T47D (cell line): ENCODE measurements around the gene FAM20C.

Source experiments
- DNase-seq, 2 experiments: peaks; one replicate each; pipeline versions ENCODE4 v3.0.0 to v3.0.0-alpha.2; 2011 to 2012; ENCODE audit warnings: low read depth in 1 of 2, low spot score in 1 of 2
- JUND ChIP-seq: IDR thresholded peaks from 2 replicates; pipeline ENCODE4 v1.6.1; 2012; ENCODE audit warnings: low read depth
- in situ Hi-C: cut with HindIII; loops from 2 replicates; pipeline ENCODE4 v1.10.0; 2016; ENCODE audit warnings: low sequenced_read_pairs, low pct_unique_long_range_greater_than_20kb

Gene FAM20C

DNA sequence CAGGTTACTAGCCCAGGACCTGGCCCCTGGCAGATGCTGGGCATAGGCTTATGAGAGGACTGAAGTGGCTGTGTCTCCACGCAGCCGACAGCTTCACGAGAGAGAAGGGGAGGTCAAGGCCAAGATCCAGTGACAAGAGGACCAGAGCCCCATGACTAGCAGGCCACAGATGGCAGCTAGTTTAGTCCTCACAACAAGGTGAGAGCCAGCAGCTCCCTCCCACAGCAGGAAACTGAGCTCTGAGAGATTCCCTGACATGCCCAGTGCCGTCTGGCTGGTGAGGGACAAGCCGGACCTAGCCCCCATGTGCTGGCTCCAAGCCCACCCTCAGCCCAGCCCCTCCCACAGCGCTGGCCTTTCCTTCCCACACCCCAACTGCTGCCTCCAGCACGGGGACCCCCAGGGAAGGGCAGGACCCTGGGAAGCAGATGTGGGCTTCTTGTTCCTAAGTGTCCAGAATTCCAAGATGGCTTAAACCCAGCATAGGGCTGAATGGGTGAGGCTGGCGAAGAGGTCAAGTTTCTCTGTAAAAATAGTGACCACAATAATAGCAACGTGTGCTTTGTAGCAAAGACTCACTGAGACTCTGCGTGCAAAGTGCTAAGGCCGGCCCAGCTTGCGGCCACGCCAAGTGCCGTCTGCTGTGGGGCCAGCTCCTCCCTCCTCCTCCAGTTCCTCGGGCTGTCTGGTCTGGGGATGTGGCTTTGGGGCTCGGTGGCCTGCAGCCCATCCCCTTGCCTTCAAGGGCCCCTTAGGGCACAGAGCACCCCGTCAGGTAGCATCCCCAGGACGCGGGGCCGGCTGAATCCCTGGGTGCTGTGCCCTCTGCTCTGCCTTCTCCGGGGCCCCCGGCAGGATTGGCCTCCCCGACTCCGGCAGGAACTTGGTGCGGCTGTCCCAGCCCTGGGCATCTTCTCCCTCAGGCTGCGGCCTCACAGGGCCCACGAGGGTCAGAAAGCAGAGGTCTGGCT is 7.8 kb upstream of the FAM20C start:
- TF ChIP-seq JUND, result no peak

DNA sequence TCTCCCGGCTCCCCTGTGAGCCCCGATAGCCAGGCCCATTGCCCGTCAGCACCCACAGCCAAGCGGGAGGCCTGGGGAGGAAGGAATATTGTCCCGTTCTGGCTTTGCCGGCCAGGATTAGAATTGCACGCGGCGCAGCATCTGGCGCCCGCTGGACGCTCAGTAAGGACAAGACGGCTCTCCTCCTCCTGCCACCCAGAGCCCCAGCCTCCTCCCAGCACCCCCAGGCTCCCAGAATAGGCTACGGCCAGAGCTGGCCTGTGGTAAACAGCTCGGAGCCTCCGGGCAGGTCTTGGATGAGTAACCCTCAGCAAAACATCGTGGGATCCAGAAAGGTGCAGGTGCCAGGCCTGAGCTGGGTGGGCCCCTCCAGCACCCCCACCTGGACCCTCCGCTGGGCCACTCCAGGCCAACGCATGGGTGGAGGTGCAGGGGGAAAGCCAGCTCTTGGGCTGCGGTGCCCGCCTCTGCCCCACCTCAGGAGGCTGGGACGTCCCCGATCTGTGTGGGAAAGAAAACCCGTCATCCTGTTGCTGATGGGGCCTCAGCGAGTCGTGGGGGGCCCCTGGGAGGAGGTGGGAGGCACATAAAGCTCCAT is 5.8 kb upstream of the FAM20C start:
- no peak for DNase-seq
- TF ChIP-seq JUND, result no peak
- in situ Hi-C loops, result no loop called here

More for the DNA sequence above, 7.8 kb upstream of the FAM20C start:
- no peak for DNase-seq
- in situ Hi-C loops, result no loop called here

GRCh38 chr7:187227-187927 is 5.0 kb upstream of the FAM20C start:
- TF ChIP-seq JUND, result no peak
- in situ Hi-C loops, result no loop called here
- DNase-seq, result no peak

DNA sequence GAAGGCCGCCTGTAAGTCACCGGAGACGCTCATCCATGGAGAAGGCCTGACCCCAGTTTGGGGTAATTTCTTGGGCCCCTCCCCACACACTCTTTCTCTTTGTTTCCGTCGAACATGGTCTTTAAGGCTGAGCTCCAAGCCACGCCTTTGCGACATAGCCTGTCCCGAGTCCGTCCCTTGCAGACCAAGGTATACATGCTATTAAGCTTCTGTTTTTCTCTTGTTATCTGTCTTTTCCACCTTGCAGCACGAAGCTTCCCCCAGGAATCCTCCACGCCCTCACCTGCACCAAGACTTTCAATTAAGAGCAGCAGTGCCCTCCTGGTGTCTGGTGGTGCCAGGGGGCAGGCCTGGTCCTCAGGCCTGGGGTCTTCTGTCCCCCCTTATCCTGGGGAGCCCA is 4.2 kb upstream of the FAM20C start:
- no peak for DNase-seq
- in situ Hi-C loops, result no loop called here

DNA sequence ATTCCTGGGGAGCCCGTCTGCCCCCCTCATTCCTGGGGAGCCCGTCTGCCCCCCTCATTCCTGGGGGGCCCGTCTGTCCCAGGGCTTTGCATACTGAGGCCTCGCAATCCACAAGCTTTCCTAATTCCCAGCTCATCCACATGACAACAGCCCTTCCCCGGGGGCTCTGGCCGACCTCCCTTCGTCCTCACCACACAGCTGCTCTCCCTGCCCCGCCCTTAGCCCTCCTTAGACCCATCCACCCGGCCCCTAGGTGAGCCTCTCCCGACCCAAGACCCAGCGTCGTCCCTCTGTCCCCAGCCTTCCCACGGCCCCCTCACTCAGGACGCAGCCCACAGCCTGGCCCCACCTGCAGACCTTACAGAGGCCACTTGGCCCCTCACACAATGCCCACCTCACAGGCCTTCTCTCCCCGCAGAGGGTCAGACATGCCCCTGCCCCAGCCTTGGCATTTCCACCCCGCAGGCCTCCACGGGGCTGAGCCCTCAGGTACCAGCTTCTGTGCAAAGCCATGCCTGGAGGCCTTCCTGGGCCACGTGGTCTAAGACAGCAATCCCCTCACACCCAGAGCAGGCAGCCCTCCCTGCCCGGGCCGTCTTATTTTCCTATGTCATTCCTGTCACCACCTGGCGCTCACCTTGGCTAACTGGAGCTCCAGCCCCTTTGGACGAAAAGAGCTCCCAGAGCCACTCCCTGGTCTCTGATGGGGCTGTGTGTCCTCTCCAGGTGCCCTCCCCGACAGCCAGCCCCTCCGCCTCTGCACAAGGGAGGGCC is 3.5 kb upstream of the FAM20C start:
- in situ Hi-C loops, result no loop called here
- no peak for TF ChIP-seq JUND
- no peak for DNase-seq

More for the DNA sequence above, 4.2 kb upstream of the FAM20C start:
- TF ChIP-seq JUND, result no peak

DNA sequence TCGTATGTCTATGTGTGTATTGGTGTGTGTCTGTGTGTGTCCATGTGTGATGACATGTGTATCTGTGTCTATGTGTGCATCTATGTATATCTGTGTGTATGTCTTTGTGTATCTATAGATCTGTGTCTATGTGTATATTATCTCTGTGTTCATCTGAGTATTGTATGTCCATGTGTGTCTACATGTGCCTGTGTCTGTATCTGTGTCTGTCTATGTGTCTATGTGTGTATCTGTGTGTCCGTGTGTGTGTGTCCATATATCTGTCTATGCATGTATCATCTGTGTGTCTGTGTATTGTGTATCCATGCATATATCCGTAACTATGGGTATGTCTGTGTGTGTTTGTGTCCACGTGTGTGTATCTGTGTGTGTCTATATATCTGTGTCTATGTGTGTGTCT is 2.7 kb upstream of the FAM20C start:
- in situ Hi-C loops, result no loop called here
- DNase-seq, result no peak
- TF ChIP-seq JUND, result no peak

DNA sequence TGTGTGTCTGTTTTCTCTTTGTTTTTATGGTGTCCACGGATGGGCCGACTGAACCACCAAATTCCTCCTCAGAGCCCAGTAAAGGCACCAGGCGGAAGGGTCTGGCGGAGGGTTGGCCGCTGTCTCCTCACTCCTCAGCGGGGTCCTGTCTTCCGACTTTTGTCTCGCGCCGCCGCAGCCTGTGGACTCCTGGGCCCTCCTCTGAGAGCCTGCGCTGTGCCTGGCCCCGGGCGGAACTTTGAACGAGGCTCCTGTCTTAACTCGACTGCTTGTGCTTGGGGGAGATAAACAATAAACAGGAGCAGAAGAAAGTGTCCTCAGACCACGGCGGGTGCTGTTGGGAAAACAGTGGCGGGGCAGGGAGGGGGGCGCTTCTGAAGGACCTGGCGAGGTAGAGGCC is 2.2 kb upstream of the FAM20C start:
- DNase-seq, result no peak
- no peak for TF ChIP-seq JUND
- in situ Hi-C loops, result no loop called here

DNA sequence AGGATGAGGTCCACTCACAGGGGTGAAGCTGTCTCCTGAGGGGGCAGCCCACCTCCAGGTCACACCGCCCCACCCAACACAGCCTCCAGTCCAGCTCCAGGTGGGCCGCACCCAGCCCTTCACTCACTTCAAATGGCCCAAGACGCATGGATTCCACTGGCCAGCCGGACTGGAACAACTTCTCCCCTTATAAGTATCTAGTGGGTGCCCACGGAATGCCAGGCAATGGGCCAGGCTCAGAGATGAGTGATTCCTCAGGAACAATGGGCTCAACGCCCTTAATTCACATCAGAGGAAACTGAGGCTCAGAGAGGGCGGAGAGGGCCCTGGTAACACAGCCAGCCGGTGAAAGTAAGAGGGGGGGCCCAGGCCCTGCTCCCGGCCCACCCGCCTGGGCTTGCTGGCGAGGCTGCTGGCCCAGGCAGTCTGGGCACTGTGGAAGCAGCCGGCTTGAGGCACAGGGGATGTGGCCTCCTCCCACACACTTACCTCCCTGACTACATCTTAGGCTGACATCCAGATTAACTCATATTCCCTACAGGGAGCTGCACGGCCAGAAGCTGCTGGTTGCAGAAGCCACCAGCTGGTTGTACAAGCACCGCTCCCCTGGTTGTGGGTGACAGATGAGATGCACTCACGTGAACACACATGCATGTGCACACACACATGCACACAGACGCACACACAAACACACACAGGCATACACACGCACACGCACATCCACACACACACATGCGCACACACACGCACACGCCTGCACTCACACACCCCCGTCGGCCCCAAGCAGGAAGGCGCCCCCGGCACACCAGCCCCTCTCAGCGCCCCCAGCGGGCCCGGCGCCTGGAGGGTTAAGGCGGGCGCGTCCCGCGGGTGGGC is 1.0 kb upstream of the FAM20C start:
- no peak for TF ChIP-seq JUND

DNA sequence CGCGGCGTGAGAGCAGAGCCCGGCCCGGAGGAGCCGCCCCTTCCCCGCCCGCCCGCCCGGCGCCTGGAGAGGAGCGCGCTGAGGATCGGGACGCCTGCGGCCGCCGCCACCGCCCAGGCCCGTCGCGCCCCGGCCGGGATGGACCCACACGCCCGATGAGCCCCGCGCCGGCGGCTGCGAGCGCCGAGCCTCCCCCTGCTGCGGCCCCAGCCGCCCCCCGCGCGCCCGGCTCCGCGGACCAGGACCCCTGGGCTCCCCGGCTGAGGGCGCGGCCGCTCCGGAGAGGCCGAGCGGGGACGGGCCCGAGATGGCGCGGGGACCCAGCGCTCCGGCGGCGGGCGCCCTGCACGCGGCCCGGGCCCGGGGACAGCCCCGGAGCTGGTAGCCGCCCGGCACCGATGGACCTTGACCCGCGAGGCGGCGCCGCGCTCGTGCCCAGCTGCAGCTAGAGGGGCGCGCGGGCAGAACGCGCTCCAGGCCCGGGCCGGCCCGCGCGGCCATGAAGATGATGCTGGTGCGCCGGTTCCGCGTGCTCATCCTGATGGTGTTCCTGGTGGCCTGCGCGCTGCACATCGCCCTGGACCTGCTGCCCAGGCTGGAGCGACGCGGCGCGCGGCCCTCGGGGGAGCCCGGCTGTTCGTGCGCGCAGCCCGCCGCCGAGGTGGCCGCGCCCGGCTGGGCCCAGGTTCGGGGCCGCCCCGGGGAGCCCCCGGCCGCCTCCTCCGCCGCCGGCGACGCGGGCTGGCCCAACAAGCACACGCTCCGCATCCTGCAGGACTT is 520 bp downstream of the FAM20C start:
- peak in 1 of 2 experiments; percentile 42 for DNase-seq
- in situ Hi-C loops, result no loop called here
- TF ChIP-seq JUND, result no peak

More for the DNA sequence above, 1.0 kb upstream of the FAM20C start:
- in situ Hi-C loops, result no loop called here
- DNase-seq, result peak in 1 of 2 experiments; percentile 57

DNA sequence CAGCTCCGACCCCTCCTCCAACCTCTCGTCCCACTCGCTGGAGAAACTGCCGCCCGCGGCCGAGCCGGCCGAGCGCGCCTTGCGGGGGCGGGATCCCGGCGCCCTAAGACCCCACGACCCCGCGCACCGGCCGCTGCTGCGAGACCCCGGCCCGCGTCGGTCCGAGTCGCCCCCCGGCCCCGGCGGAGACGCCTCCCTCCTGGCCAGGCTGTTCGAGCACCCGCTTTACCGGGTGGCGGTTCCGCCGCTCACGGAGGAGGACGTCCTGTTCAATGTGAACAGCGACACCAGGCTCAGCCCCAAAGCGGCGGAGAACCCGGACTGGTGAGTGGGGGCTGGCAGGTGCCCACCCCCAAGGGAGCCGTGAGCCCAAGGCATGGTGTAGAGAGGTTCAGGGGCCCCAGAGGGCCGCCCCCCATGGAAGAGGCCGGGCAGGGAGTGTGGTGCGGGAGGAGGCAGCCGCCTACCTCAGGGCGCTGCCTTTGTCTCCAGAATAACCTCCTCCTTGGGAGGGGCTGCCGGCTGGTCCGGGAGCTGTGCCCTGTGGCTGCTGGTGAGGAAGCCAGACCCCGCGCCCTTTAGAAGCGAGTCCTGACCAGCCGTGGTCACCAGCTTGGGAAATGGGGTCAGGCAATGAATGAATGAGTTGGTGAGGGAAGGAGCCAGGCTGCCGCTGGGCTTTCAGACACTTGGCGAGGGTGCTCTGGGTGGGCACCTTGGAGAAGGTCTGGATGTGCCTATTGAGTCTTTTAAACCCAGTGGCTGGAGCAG is 1.3 kb downstream of the FAM20C start:
- in situ Hi-C loops, result no loop called here
- no peak for TF ChIP-seq JUND
- DNase-seq, result peak in 1 of 2 experiments; percentile 67
